ENCODE results near the gene ARHGAP30.

ARHGAP30 gene

DNA sequence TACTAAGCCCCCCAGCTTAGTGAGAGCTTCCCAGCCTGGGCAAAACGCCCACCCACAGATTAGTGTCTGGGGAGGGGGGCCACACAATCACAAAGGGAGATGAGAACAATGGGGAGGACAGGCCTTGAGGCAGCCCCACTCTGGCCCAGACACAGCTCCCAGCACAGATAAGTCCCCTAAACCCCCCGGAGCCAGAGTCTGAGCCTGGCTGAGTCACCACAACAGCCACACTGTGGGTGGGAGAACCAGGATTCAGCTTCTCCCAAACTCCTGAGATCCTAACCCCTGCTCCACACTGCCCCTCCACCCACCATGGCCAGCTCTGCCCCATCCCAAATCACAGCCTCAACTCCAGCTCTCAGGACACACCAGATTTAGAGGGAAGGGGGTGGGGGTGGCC, 15.5 kb upstream of the ARHGAP30 start:
- Mint-ChIP-seq H3K27me3 (ENCODE audit: low read depth) (no peaks in the 10 kb centered on the region), H3K36me3 (ENCODE audit: low read depth) (no peaks in the 10 kb centered on the region), H3K4me3 (no peak overlapping the region), H3K4me1 (ENCODE audit: low read depth) (peaks cover 3% of the 10 kb centered on the region), H3K27ac (no peak overlapping the region), H3K9me3 (no peaks in the 10 kb centered on the region)
- no peak for DNase-seq (ENCODE audit: low spot score)

DNA sequence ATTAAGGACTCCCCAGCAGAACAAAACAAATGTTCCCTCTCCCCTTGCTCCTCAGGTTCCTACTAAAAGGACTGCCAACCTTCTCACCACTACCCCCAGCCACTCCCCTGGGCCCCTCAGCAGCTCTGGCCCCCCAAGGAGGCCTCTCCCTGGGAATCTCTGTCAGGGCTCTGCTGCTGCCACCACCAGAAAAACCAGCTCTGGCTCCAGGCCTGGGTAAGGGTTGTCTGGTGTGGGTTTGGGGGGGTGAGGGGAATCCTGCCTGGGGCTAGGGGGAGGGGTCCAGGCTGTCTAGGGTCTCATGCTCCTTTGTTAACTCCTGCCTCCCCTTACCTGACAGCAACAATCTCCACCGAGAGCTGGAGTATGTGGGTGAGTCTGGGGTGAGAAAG, 14.9 kb upstream of the ARHGAP30 start:
- Mint-ChIP-seq H3K27ac (no peak overlapping the region), H3K4me1 (ENCODE audit: low read depth) (peaks cover 6% of the 10 kb centered on the region), H3K4me3 (no peak overlapping the region), H3K27me3 (ENCODE audit: low read depth) (no peaks in the 10 kb centered on the region), H3K9me3 (no peaks in the 10 kb centered on the region), H3K36me3 (ENCODE audit: low read depth) (no peaks in the 10 kb centered on the region)
- no peak for DNase-seq (ENCODE audit: low spot score)

DNA sequence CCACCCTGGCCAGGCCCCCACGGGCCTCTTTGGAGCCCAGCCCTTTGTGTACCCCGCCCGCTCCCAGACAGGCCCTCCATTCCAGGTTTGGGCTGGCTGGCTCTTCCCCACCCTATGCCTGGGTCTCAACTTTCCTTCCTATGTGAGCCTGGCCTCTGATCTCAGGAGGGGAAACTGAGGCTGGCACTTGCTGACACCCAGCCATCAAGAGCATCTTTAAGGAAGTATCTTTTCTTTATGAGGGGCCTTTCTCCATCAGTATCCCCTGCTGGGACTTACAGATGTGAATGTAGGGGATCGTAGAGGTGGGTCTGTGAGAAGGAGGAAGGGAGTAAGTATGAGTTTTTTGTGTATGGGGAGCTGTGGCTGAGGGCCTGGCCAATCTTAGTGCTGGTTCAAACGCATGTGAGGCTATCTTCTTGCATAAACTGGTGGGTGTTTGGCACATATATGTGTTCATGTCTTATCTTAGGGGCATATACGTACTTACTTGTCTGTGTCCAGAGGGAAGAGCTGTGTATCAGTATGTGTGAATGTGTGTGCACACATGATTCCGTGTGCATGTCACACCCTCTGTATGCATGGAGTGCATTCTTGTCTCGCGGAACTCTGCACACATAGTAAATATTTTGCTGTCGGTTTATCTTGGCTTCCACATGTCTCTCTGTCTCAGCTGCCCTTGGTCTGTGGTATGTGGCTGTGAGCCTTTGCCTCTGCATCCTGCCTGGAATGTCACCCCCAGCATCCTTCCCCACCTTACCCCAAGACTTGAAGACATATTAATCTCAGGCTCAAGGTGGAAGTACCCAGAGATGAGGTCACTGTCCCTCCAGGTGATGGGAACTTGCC, 14.3 kb upstream of the ARHGAP30 start:
- Mint-ChIP-seq H3K27ac (no peak overlapping the region), H3K36me3 (ENCODE audit: low read depth) (no peaks in the 10 kb centered on the region), H3K4me1 (ENCODE audit: low read depth) (peaks cover 6% of the 10 kb centered on the region), H3K4me3 (no peak overlapping the region), H3K27me3 (ENCODE audit: low read depth) (no peaks in the 10 kb centered on the region), H3K9me3 (no peaks in the 10 kb centered on the region)
- no peak for DNase-seq (ENCODE audit: low spot score)

- H3K27me3 Mint-ChIP-seq (ENCODE audit: low read depth), result no peaks in the 10 kb centered on the region
- no peak overlapping the region for H3K27ac Mint-ChIP-seq
- no peaks in the 10 kb centered on the region for H3K9me3 Mint-ChIP-seq
- H3K4me3 Mint-ChIP-seq, result no peak overlapping the region
- no peaks in the 10 kb centered on the region for H3K36me3 Mint-ChIP-seq (ENCODE audit: low read depth)
- H3K4me1 Mint-ChIP-seq (ENCODE audit: low read depth), result peaks cover 6% of the 10 kb centered on the region
- DNase-seq (ENCODE audit: low spot score), result no peak
Observed at GRCh38 chr1:161082996-161083747, 13.5 kb upstream of the ARHGAP30 start.

GRCh38 chr1:161082483-161082882, 12.8 kb upstream of the ARHGAP30 start:
- Mint-ChIP-seq H3K27me3 (ENCODE audit: low read depth) (no peaks in the 10 kb centered on the region), H3K27ac (no peak overlapping the region), H3K4me3 (no peak overlapping the region), H3K36me3 (ENCODE audit: low read depth) (no peaks in the 10 kb centered on the region), H3K4me1 (ENCODE audit: low read depth) (peaks cover 6% of the 10 kb centered on the region), H3K9me3 (no peaks in the 10 kb centered on the region)
- DNase-seq (ENCODE audit: low spot score), result no peak

DNA sequence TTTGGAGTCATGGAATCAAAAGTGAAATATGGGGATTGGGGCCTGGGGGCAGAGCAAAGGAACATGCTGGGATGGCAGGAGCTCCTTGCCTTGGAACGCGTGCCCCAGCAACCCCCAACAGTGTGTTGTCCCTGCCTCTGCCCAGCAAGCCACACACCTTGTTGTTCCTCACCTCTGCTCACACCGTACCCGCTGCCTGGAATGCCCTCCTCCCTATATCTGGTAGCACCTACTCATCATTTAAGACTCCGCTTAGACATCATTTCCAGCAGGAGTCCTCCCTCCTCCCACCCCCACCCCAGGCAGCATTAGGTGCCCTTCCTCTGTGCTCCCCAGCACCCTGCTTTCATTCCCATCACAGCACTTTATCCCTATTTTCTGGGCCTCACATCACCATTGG, 11.8 kb upstream of the ARHGAP30 start:
- DNase-seq (ENCODE audit: low spot score), result no peak
- no peaks in the 10 kb centered on the region for H3K27me3 Mint-ChIP-seq (ENCODE audit: low read depth)
- no peak overlapping the region for H3K4me3 Mint-ChIP-seq
- H3K36me3 Mint-ChIP-seq (ENCODE audit: low read depth), result no peaks in the 10 kb centered on the region
- peaks cover 6% of the 10 kb centered on the region for H3K4me1 Mint-ChIP-seq (ENCODE audit: low read depth)
- H3K27ac Mint-ChIP-seq, result no peak overlapping the region
- H3K9me3 Mint-ChIP-seq, result no peaks in the 10 kb centered on the region

- no peak overlapping the region for H3K4me3 Mint-ChIP-seq
- peaks cover 6% of the 10 kb centered on the region for H3K4me1 Mint-ChIP-seq (ENCODE audit: low read depth)
- no peaks in the 10 kb centered on the region for H3K36me3 Mint-ChIP-seq (ENCODE audit: low read depth)
- no peaks in the 10 kb centered on the region for H3K27me3 Mint-ChIP-seq (ENCODE audit: low read depth)
- H3K27ac Mint-ChIP-seq, result no peak overlapping the region
- H3K9me3 Mint-ChIP-seq, result no peaks in the 10 kb centered on the region
- DNase-seq (ENCODE audit: low spot score), result no peak
Observed at GRCh38 chr1:161080441-161081405, 11.0 kb upstream of the ARHGAP30 start.

GRCh38 chr1:161079436-161080110, 9.9 kb upstream of the ARHGAP30 start:
- peaks cover 6% of the 10 kb centered on the region for H3K4me1 Mint-ChIP-seq (ENCODE audit: low read depth)
- no peaks in the 10 kb centered on the region for H3K9me3 Mint-ChIP-seq
- no peaks in the 10 kb centered on the region for H3K36me3 Mint-ChIP-seq (ENCODE audit: low read depth)
- H3K4me3 Mint-ChIP-seq, result no peak overlapping the region
- H3K27me3 Mint-ChIP-seq (ENCODE audit: low read depth), result no peaks in the 10 kb centered on the region
- H3K27ac Mint-ChIP-seq, result no peak overlapping the region
- no peak for DNase-seq (ENCODE audit: low spot score)

- no peak for DNase-seq (ENCODE audit: low spot score)
- Mint-ChIP-seq H3K9me3 (no peaks in the 10 kb centered on the region), H3K27me3 (ENCODE audit: low read depth) (no peaks in the 10 kb centered on the region), H3K36me3 (ENCODE audit: low read depth) (no peaks in the 10 kb centered on the region), H3K27ac (no peak overlapping the region), H3K4me3 (no peak overlapping the region), H3K4me1 (ENCODE audit: low read depth) (peaks cover 10% of the 10 kb centered on the region)
Observed at GRCh38 chr1:161077426-161077825, 7.7 kb upstream of the ARHGAP30 start.

GRCh38 chr1:161076410-161076809, 6.7 kb upstream of the ARHGAP30 start:
- Mint-ChIP-seq H3K27me3 (ENCODE audit: low read depth) (no peaks in the 10 kb centered on the region), H3K9me3 (no peaks in the 10 kb centered on the region), H3K4me1 (ENCODE audit: low read depth) (peaks cover 14% of the 10 kb centered on the region), H3K36me3 (ENCODE audit: low read depth) (no peaks in the 10 kb centered on the region), H3K27ac (no peak overlapping the region), H3K4me3 (no peak overlapping the region)
- no peak for DNase-seq (ENCODE audit: low spot score)

DNA sequence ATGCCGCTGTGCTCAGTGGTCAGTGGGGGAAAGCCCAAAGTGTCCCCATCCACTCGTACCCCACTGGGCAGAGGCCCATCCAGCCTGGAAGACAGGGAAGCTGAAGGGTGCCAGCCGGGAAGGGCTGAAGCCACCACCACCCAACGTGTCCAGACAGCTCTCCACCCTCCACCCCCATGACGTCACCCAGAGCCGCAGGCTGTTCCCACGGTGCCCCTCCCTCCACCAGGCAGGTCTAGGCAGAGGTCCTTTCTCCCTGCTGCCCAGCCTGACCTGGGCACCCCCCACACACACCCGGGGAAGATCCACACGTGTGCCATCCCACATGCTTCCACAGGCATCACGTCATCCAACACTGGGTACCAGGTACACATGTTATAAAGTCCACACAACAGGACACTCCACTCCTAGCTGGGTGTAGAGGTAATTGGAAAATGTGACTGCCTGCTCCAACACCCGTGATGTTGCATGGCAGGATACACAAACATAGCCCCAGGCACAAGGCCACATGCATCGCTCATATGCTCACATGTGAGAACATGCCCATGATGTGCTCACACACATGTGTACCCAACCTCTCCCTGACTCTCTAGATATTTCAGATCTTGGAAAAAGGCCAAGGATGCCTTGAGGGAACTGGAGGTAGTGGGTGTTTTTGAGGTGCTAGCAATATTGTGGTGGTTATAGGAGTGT, 5.1 kb upstream of the ARHGAP30 start:
- H3K4me1 Mint-ChIP-seq (ENCODE audit: low read depth), result peaks cover 20% of the 10 kb centered on the region
- no peaks in the 10 kb centered on the region for H3K36me3 Mint-ChIP-seq (ENCODE audit: low read depth)
- H3K4me3 Mint-ChIP-seq, result no peak overlapping the region
- no peak for DNase-seq (ENCODE audit: low spot score)
- peak overlapping the region; percentile 39 for H3K27ac Mint-ChIP-seq
- H3K9me3 Mint-ChIP-seq, result no peaks in the 10 kb centered on the region
- no peaks in the 10 kb centered on the region for H3K27me3 Mint-ChIP-seq (ENCODE audit: low read depth)

GRCh38 chr1:161073474-161074121, 3.9 kb upstream of the ARHGAP30 start:
- Mint-ChIP-seq H3K27me3 (ENCODE audit: low read depth) (no peaks in the 10 kb centered on the region), H3K36me3 (ENCODE audit: low read depth) (peaks cover 9% of the 10 kb centered on the region), H3K27ac (peak overlapping the region; percentile 57), H3K9me3 (no peaks in the 10 kb centered on the region), H3K4me1 (ENCODE audit: low read depth) (peaks cover 22% of the 10 kb centered on the region), H3K4me3 (no peak overlapping the region)
- no peak for DNase-seq (ENCODE audit: low spot score)

All from T-helper 2 cell treated with Interferon-gamma antibody and Interleukin-4, amounts not matched to agents 5 μg/mL and 100 μg/mL, for 36 hours (primary cell).